IMR-90 (cell line): ENCODE data around the gene STAT4. TPM values are rescaled to one million over a fixed set of nuclear protein-coding genes. Genes with fewer than 3 reads are reported as not detected.

Experiments used
- ATAC-seq: fragments of 200-7000 bp; cut with Tn5 transposase; 2 replicates; pipeline ENCODE4 v1.9.1; 2020; ENCODE audit warnings: low read depth, mild to moderate bottlenecking, moderate library complexity
- BruUV-seq: library from RNA; stranded (reverse); fragments of 400-500 nt; replicated peaks from 2 replicates; lab custom pipeline; 2021; lab: Mats Ljungman, UMichigan
- CTCF ChIA-PET: fragments of 300-600 bp; formaldehyde crosslinking; extraction: SDS; loops from one replicate; lab custom pipeline; 2021; ENCODE audit warnings: antibody characterized with exemption; lab: Yijun Ruan, JAX
- POLR2A ChIA-PET: fragments of 300-600 bp; sonication (Branson Sonifier 250); formaldehyde crosslinking; loops from one replicate; lab custom pipeline; 2022; ENCODE audit warnings: antibody characterized with exemption; ENCODE audit not compliant: unreplicated experiment; lab: Charles Lee
- DNase-seq: peaks from one replicate; pipeline ENCODE4 v3.0.0; 2013
- H2AFZ ChIP-seq: replicated peaks from 2 replicates; pipeline ENCODE3; 2013; ENCODE audit warnings: low read length, mild to moderate bottlenecking; ENCODE audit not compliant: poor library complexity
- H2AK5ac ChIP-seq: 2 replicates; pipeline ENCODE4 v1.6.1; 2013; ENCODE audit warnings: low read depth, low read length, inconsistent platforms
- H2AK9ac ChIP-seq: replicated peaks from 2 replicates; pipeline ENCODE3; 2013; ENCODE audit warnings: mild to moderate bottlenecking, low read depth, low read length, moderate library complexity; ENCODE audit not compliant: poor library complexity
- H2BK120ac ChIP-seq: 2 replicates; pipeline ENCODE4 v1.6.1; 2013; ENCODE audit warnings: low read depth, low read length, inconsistent platforms
- H2BK15ac ChIP-seq: 3 replicates; pipeline ENCODE4 v1.6.1; 2013; ENCODE audit warnings: low read depth, low read length, inconsistent platforms
- H2BK20ac ChIP-seq: 2 replicates; pipeline ENCODE4 v1.6.1; 2013; ENCODE audit warnings: low read depth, mild to moderate bottlenecking, inconsistent platforms, low read length, moderate library complexity
- H2BK5ac ChIP-seq: 2 replicates; pipeline ENCODE4 v1.6.1; 2013; ENCODE audit warnings: mild to moderate bottlenecking, low read depth, low read length, inconsistent platforms; ENCODE audit not compliant: poor library complexity, severe bottlenecking
- H3K14ac ChIP-seq: replicated peaks from 2 replicates; pipeline ENCODE4 v1.6.1; 2013; ENCODE audit warnings: low read depth, low read length, inconsistent platforms
- H3K18ac ChIP-seq: 2 replicates; pipeline ENCODE4 v1.6.1; 2013; ENCODE audit warnings: low read depth, low read length, control low read depth
- H3K23ac ChIP-seq: 2 replicates; pipeline ENCODE4 v1.6.1; 2013; ENCODE audit warnings: low read depth, low read length, inconsistent platforms
- H3K27ac ChIP-seq: 2 replicates; pipeline ENCODE4 v1.5.1; 2013; ENCODE audit warnings: mild to moderate bottlenecking, control low read depth, low read length; ENCODE audit not compliant: insufficient read depth
- H3K27me3 ChIP-seq: 2 replicates; pipeline ENCODE4 v1.6.1; 2013; ENCODE audit warnings: low read length; ENCODE audit not compliant: control insufficient read depth, insufficient read depth
- H3K36me3 ChIP-seq: 2 replicates; pipeline ENCODE4 v1.6.1; 2013; ENCODE audit warnings: low read length, mixed read lengths; ENCODE audit not compliant: control insufficient read depth, insufficient read depth
- H3K4ac ChIP-seq: 2 replicates; pipeline ENCODE4 v1.6.1; 2013; ENCODE audit warnings: low read depth, low read length, inconsistent platforms
- H3K4me1 ChIP-seq: 2 replicates; pipeline ENCODE4 v1.6.1; 2013; ENCODE audit warnings: low read length, mixed read lengths; ENCODE audit not compliant: control insufficient read depth, insufficient read depth
- H3K4me2 ChIP-seq: 2 replicates; pipeline ENCODE4 v1.6.1; 2013; ENCODE audit warnings: low read depth, mild to moderate bottlenecking, control low read depth, low read length, moderate library complexity
- H3K4me3 ChIP-seq: 2 replicates; pipeline ENCODE4 v1.5.1; 2013; ENCODE audit warnings: low read depth, mild to moderate bottlenecking, control low read depth, low read length, moderate library complexity; ENCODE audit not compliant: insufficient read depth
- H3K56ac ChIP-seq: 2 replicates; pipeline ENCODE4 v1.6.1; 2013; ENCODE audit warnings: low read length, inconsistent platforms; ENCODE audit not compliant: insufficient read depth; ENCODE audit errors: extremely low read depth
- H3K79me1 ChIP-seq, 2 experiments: 2 replicates each; pipeline ENCODE4 v1.6.1; 2013; ENCODE audit warnings: low read length in 2 of 2, inconsistent platforms in 1 of 2, low read depth in 1 of 2
- H3K9ac ChIP-seq: 2 replicates; pipeline ENCODE4 v1.6.1; 2013; ENCODE audit warnings: low read depth, low read length, control low read depth
- H3K9me1 ChIP-seq: 2 replicates; pipeline ENCODE4 v1.6.1; 2013; ENCODE audit warnings: low read length, inconsistent platforms; ENCODE audit not compliant: insufficient read depth
- H3K9me3 ChIP-seq: 2 replicates; pipeline ENCODE4 v1.6.1; 2013; ENCODE audit warnings: low read length; ENCODE audit not compliant: control insufficient read depth, insufficient read depth
- H4K20me1 ChIP-seq: 2 replicates; pipeline ENCODE4 v1.6.1; 2013; ENCODE audit warnings: low read length, inconsistent platforms; ENCODE audit not compliant: insufficient read depth
- H4K5ac ChIP-seq: 2 replicates; pipeline ENCODE4 v1.6.1; 2013; ENCODE audit warnings: mild to moderate bottlenecking, low read depth, low read length, control low read depth
- H4K8ac ChIP-seq, 2 experiments: 2 replicates each; pipeline ENCODE4 v1.6.1; 2013; ENCODE audit warnings: low read depth in 2 of 2, low read length in 2 of 2, control low read depth in 1 of 2, inconsistent platforms in 1 of 2
- H4K91ac ChIP-seq: 2 replicates; pipeline ENCODE4 v1.6.1; 2013; ENCODE audit warnings: low read depth, low read length, inconsistent platforms; ENCODE audit not compliant: insufficient read depth
- MXI1 ChIP-seq: IDR thresholded peaks from 2 replicates; pipeline ENCODE4 v1.6.1; 2012; ENCODE audit warnings: low read depth, mild to moderate bottlenecking, low read length, moderate library complexity, borderline replicate concordance
- RAD21 ChIP-seq: IDR thresholded peaks from 2 replicates; pipeline ENCODE4 v1.6.1; 2012; ENCODE audit warnings: low read length, improper control_type of control experiment
- RCOR1 ChIP-seq: IDR thresholded peaks from 2 replicates; pipeline ENCODE4 v1.6.1; 2012; ENCODE audit warnings: mild to moderate bottlenecking, low read length, improper control_type of control experiment; ENCODE audit not compliant: insufficient replicate concordance
- dilution Hi-C: fragments of 300-500 bp; cut with HindIII; formaldehyde crosslinking; loops from one replicate; pipeline ENCODE4 v1.14.3; 2018; ENCODE audit warnings: low sequenced_read_pairs; ENCODE audit not compliant: unreplicated experiment
- in situ Hi-C: fragments of 300-500 bp; cut with MboI; formaldehyde crosslinking; loops from 3 replicates; pipeline ENCODE4 v1.14.3; 2019; ENCODE audit warnings: low sequenced_read_pairs, inconsistent platforms, mixed read lengths
- intact Hi-C: fragments of 100-400 bp; cut with micrococcal nuclease; formaldehyde crosslinking; loops from 2 replicates; pipeline ENCODE4 v1.10.0; 2022
- polyA plus RNA-seq, 3 experiments: library from polyadenylated mRNA; depleted of rRNA; stranded (reverse); fragments of >200 nt; gene quantifications; 2 replicates each; pipeline ENCODE4 v1.2.3, GENCODE V29; 2012; ENCODE audit warnings: low replicate concordance in 1 of 3
- total RNA-seq: library from RNA; depleted of rRNA; stranded (reverse); fragments of >200 nt; gene quantifications from 2 replicates; pipeline ENCODE4 v1.2.3, GENCODE V29; 2012
- TF ChIP-seq, protein P1 (sequence below): fragments of 150-350 bp; IDR thresholded peaks from 2 replicates; pipeline ENCODE4 v1.6.1; 2016; ENCODE audit warnings: low read depth, mild to moderate bottlenecking, low read length, moderate library complexity, borderline replicate concordance

The STAT4 gene
- total and polyA plus RNA-seq, 2 of the 4 experiments (the other 2 are of a cell fraction), result 0.36 to 0.48 TPM

DNA sequence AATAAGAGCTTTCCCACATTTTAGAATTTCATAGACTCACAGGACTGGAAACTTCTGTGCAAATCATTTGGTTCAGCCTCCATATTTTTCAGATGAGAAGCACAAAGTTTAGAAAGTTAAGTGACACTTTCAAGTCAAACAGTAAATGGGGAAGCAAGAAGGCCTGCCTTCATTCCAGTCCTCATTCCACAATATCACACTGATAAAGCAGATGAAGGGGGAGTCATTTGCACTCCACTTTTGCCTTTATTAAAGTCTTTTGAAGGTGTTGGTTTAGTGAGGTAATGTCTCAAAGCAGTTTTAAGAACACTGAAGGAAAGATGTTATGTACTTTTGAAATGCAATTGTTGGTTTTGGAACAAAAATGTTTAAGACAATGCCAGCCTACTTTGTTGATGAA lies 32.7 kb upstream of the STAT4 start:
- H2AK5ac ChIP-seq, result no peak overlapping the region
- no peaks in the 10 kb centered on the region for H3K9me3 ChIP-seq
- dilution Hi-C loops, result no loop called here
- peak overlapping the region; percentile 10; the same call in 1 of the 2 replicates for H3K18ac ChIP-seq
- H3K9ac ChIP-seq, result no peak overlapping the region
- no peaks in the 10 kb centered on the region for H3K9me1 ChIP-seq
- ATAC-seq (no peak), DNase-seq (no peak)
- no peaks in the 10 kb centered on the region for H3K36me3 ChIP-seq
- no peak overlapping the region for H3K56ac ChIP-seq
- H3K4ac ChIP-seq, result no peak overlapping the region
- in situ Hi-C loops, result no loop called here
- TF ChIP-seq RCOR1, result no peak
- no peak for TF ChIP-seq RAD21
- no peak for TF ChIP-seq MXI1
- TF ChIP-seq, protein P1, sequence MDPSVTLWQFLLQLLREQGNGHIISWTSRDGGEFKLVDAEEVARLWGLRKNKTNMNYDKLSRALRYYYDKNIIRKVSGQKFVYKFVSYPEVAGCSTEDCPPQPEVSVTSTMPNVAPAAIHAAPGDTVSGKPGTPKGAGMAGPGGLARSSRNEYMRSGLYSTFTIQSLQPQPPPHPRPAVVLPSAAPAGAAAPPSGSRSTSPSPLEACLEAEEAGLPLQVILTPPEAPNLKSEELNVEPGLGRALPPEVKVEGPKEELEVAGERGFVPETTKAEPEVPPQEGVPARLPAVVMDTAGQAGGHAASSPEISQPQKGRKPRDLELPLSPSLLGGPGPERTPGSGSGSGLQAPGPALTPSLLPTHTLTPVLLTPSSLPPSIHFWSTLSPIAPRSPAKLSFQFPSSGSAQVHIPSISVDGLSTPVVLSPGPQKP, result no peak
- H3K4me1 ChIP-seq, result peaks cover 4% of the 10 kb centered on the region; the same call in 1 of the 2 replicates
- POLR2A ChIA-PET, result no interaction called here
- H4K20me1 ChIP-seq, result no peaks in the 10 kb centered on the region
- no peak overlapping the region for H3K23ac ChIP-seq
- BruUV-seq, result no TSS peak
- H3K4me3 ChIP-seq, result no peak overlapping the region
- no peak overlapping the region for H4K8ac ChIP-seq
- no peak overlapping the region for H2BK15ac ChIP-seq
- no peak overlapping the region for H2BK20ac ChIP-seq
- CTCF ChIA-PET, result no interaction called here
- no peak overlapping the region for H3K4me2 ChIP-seq
- no peaks in the 10 kb centered on the region for H3K27me3 ChIP-seq
- no peak overlapping the region for H2BK120ac ChIP-seq
- H3K27ac ChIP-seq, result no peak overlapping the region
- intact Hi-C loops, result no loop called here
- no peak overlapping the region for H4K5ac ChIP-seq
- no peak overlapping the region for H2AK9ac ChIP-seq
- no peaks in the 10 kb centered on the region for H3K79me1 ChIP-seq
- H4K91ac ChIP-seq, result no peak overlapping the region
- no peak overlapping the region for H2AFZ ChIP-seq
- H3K14ac ChIP-seq, result no peak overlapping the region
- H2BK5ac ChIP-seq, result no peak overlapping the region
